IMR-90 (cell line): ENCODE data around the gene CLCA1. TPM values are rescaled to one million over a fixed set of nuclear protein-coding genes. Genes with fewer than 3 reads are reported as not detected.

Experiments
- ATAC-seq: fragments of 200-7000 bp; cut with Tn5 transposase; 2 replicates; pipeline ENCODE4 v1.9.1; 2020; ENCODE audit warnings: low read depth, mild to moderate bottlenecking, moderate library complexity
- BruUV-seq: library from RNA; stranded (reverse); fragments of 400-500 nt; replicated peaks from 2 replicates; lab custom pipeline; 2021; lab: Mats Ljungman, UMichigan
- CTCF ChIA-PET: fragments of 300-600 bp; formaldehyde crosslinking; extraction: SDS; loops from one replicate; lab custom pipeline; 2021; ENCODE audit warnings: antibody characterized with exemption; lab: Yijun Ruan, JAX
- POLR2A ChIA-PET: fragments of 300-600 bp; sonication (Branson Sonifier 250); formaldehyde crosslinking; loops from one replicate; lab custom pipeline; 2022; ENCODE audit warnings: antibody characterized with exemption; ENCODE audit not compliant: unreplicated experiment; lab: Charles Lee
- DNase-seq: peaks from one replicate; pipeline ENCODE4 v3.0.0; 2013
- H2AFZ ChIP-seq: replicated peaks from 2 replicates; pipeline ENCODE3; 2013; ENCODE audit warnings: low read length, mild to moderate bottlenecking; ENCODE audit not compliant: poor library complexity
- H2AK5ac ChIP-seq: 2 replicates; pipeline ENCODE4 v1.6.1; 2013; ENCODE audit warnings: low read depth, low read length, inconsistent platforms
- H2AK9ac ChIP-seq: replicated peaks from 2 replicates; pipeline ENCODE3; 2013; ENCODE audit warnings: mild to moderate bottlenecking, low read depth, low read length, moderate library complexity; ENCODE audit not compliant: poor library complexity
- H2BK120ac ChIP-seq: 2 replicates; pipeline ENCODE4 v1.6.1; 2013; ENCODE audit warnings: low read depth, low read length, inconsistent platforms
- H2BK15ac ChIP-seq: 3 replicates; pipeline ENCODE4 v1.6.1; 2013; ENCODE audit warnings: low read depth, low read length, inconsistent platforms
- H2BK20ac ChIP-seq: 2 replicates; pipeline ENCODE4 v1.6.1; 2013; ENCODE audit warnings: low read depth, mild to moderate bottlenecking, inconsistent platforms, low read length, moderate library complexity
- H2BK5ac ChIP-seq: 2 replicates; pipeline ENCODE4 v1.6.1; 2013; ENCODE audit warnings: mild to moderate bottlenecking, low read depth, low read length, inconsistent platforms; ENCODE audit not compliant: poor library complexity, severe bottlenecking
- H3K14ac ChIP-seq: replicated peaks from 2 replicates; pipeline ENCODE4 v1.6.1; 2013; ENCODE audit warnings: low read depth, low read length, inconsistent platforms
- H3K18ac ChIP-seq: 2 replicates; pipeline ENCODE4 v1.6.1; 2013; ENCODE audit warnings: low read depth, low read length, control low read depth
- H3K23ac ChIP-seq: 2 replicates; pipeline ENCODE4 v1.6.1; 2013; ENCODE audit warnings: low read depth, low read length, inconsistent platforms
- H3K27ac ChIP-seq: 2 replicates; pipeline ENCODE4 v1.5.1; 2013; ENCODE audit warnings: mild to moderate bottlenecking, control low read depth, low read length; ENCODE audit not compliant: insufficient read depth
- H3K27me3 ChIP-seq: 2 replicates; pipeline ENCODE4 v1.6.1; 2013; ENCODE audit warnings: low read length; ENCODE audit not compliant: control insufficient read depth, insufficient read depth
- H3K36me3 ChIP-seq: 2 replicates; pipeline ENCODE4 v1.6.1; 2013; ENCODE audit warnings: low read length, mixed read lengths; ENCODE audit not compliant: control insufficient read depth, insufficient read depth
- H3K4ac ChIP-seq: 2 replicates; pipeline ENCODE4 v1.6.1; 2013; ENCODE audit warnings: low read depth, low read length, inconsistent platforms
- H3K4me1 ChIP-seq: 2 replicates; pipeline ENCODE4 v1.6.1; 2013; ENCODE audit warnings: low read length, mixed read lengths; ENCODE audit not compliant: control insufficient read depth, insufficient read depth
- H3K4me2 ChIP-seq: 2 replicates; pipeline ENCODE4 v1.6.1; 2013; ENCODE audit warnings: low read depth, mild to moderate bottlenecking, control low read depth, low read length, moderate library complexity
- H3K4me3 ChIP-seq: 2 replicates; pipeline ENCODE4 v1.5.1; 2013; ENCODE audit warnings: low read depth, mild to moderate bottlenecking, control low read depth, low read length, moderate library complexity; ENCODE audit not compliant: insufficient read depth
- H3K56ac ChIP-seq: 2 replicates; pipeline ENCODE4 v1.6.1; 2013; ENCODE audit warnings: low read length, inconsistent platforms; ENCODE audit not compliant: insufficient read depth; ENCODE audit errors: extremely low read depth
- H3K79me1 ChIP-seq, 2 experiments: 2 replicates each; pipeline ENCODE4 v1.6.1; 2013; ENCODE audit warnings: low read length in 2 of 2, inconsistent platforms in 1 of 2, low read depth in 1 of 2
- H3K9ac ChIP-seq: 2 replicates; pipeline ENCODE4 v1.6.1; 2013; ENCODE audit warnings: low read depth, low read length, control low read depth
- H3K9me1 ChIP-seq: 2 replicates; pipeline ENCODE4 v1.6.1; 2013; ENCODE audit warnings: low read length, inconsistent platforms; ENCODE audit not compliant: insufficient read depth
- H3K9me3 ChIP-seq: 2 replicates; pipeline ENCODE4 v1.6.1; 2013; ENCODE audit warnings: low read length; ENCODE audit not compliant: control insufficient read depth, insufficient read depth
- H4K20me1 ChIP-seq: 2 replicates; pipeline ENCODE4 v1.6.1; 2013; ENCODE audit warnings: low read length, inconsistent platforms; ENCODE audit not compliant: insufficient read depth
- H4K5ac ChIP-seq: 2 replicates; pipeline ENCODE4 v1.6.1; 2013; ENCODE audit warnings: mild to moderate bottlenecking, low read depth, low read length, control low read depth
- H4K8ac ChIP-seq, 2 experiments: 2 replicates each; pipeline ENCODE4 v1.6.1; 2013; ENCODE audit warnings: low read depth in 2 of 2, low read length in 2 of 2, control low read depth in 1 of 2, inconsistent platforms in 1 of 2
- H4K91ac ChIP-seq: 2 replicates; pipeline ENCODE4 v1.6.1; 2013; ENCODE audit warnings: low read depth, low read length, inconsistent platforms; ENCODE audit not compliant: insufficient read depth
- BHLHE40 ChIP-seq: fragments of 150-350 bp; IDR thresholded peaks from 2 replicates; pipeline ENCODE4 v1.6.1; 2016; ENCODE audit warnings: mild to moderate bottlenecking, low read depth, low read length
- CEBPB ChIP-seq: IDR thresholded peaks from 2 replicates; pipeline ENCODE4 v1.6.1; 2012; ENCODE audit warnings: low read depth, low read length, improper control_type of control experiment
- CHD1 ChIP-seq: IDR thresholded peaks from 2 replicates; pipeline ENCODE4 v1.6.1; 2012; ENCODE audit warnings: low read depth, low read length, improper control_type of control experiment
- CTCF ChIP-seq: conservative IDR thresholded peaks from 2 replicates; pipeline ENCODE4 v1.5.1; 2012; ENCODE audit warnings: mild to moderate bottlenecking, low read depth, low read length, improper control_type of control experiment
- ELK1 ChIP-seq: fragments of 150-350 bp; IDR thresholded peaks from 2 replicates; pipeline ENCODE4 v1.6.1; 2016; ENCODE audit warnings: low read depth, mild to moderate bottlenecking, low read length, moderate library complexity, borderline replicate concordance
- FOS ChIP-seq: fragments of 150-350 bp; IDR thresholded peaks from 2 replicates; pipeline ENCODE4 v1.6.1; 2016; ENCODE audit warnings: low read depth, low read length
- MAFK ChIP-seq: IDR thresholded peaks from 2 replicates; pipeline ENCODE4 v1.6.1; 2012; ENCODE audit warnings: low read depth, low read length, improper control_type of control experiment
- MAZ ChIP-seq: IDR thresholded peaks from 2 replicates; pipeline ENCODE4 v1.6.1; 2012; ENCODE audit warnings: low read depth, mild to moderate bottlenecking, low read length, improper control_type of control experiment, moderate library complexity, borderline replicate concordance
- MXI1 ChIP-seq: IDR thresholded peaks from 2 replicates; pipeline ENCODE4 v1.6.1; 2012; ENCODE audit warnings: low read depth, mild to moderate bottlenecking, low read length, moderate library complexity, borderline replicate concordance
- NFE2L2 ChIP-seq: fragments of 150-350 bp; IDR thresholded peaks from 2 replicates; pipeline ENCODE4 v1.6.1; 2016; ENCODE audit warnings: low read depth, mild to moderate bottlenecking, low read length
- POLR2A ChIP-seq: IDR thresholded peaks from 2 replicates; pipeline ENCODE4 v1.6.1; 2012; ENCODE audit warnings: mild to moderate bottlenecking, low read depth, low read length
- RAD21 ChIP-seq: IDR thresholded peaks from 2 replicates; pipeline ENCODE4 v1.6.1; 2012; ENCODE audit warnings: low read length, improper control_type of control experiment
- RCOR1 ChIP-seq: IDR thresholded peaks from 2 replicates; pipeline ENCODE4 v1.6.1; 2012; ENCODE audit warnings: mild to moderate bottlenecking, low read length, improper control_type of control experiment; ENCODE audit not compliant: insufficient replicate concordance
- RFX5 ChIP-seq: IDR thresholded peaks from 2 replicates; pipeline ENCODE4 v1.8.0; 2012; ENCODE audit warnings: low read depth, mild to moderate bottlenecking, low read length, moderate library complexity
- SMC3 ChIP-seq: fragments of 150-350 bp; IDR thresholded peaks from 2 replicates; pipeline ENCODE4 v1.6.1; 2016; ENCODE audit warnings: low read depth, mild to moderate bottlenecking, antibody characterized with exemption, low read length, moderate library complexity
- USF2 ChIP-seq: fragments of 150-350 bp; IDR thresholded peaks from 2 replicates; pipeline ENCODE4 v1.6.1; 2017; ENCODE audit warnings: mild to moderate bottlenecking, antibody characterized with exemption, low read length, low read depth
- WGBS, 2 experiments: methylation state at CpG; one replicate each; pipeline versions ENCODE4 v1.1.5 to v1.1.7; 2013; ENCODE audit warnings: missing lambda C conversion rate in 2 of 2; ENCODE audit not compliant: insufficient read length in 1 of 2; ENCODE audit errors: extremely low coverage in 2 of 2; 5-methylcytosine and 5-hydroxymethylcytosine counted together
- dilution Hi-C: fragments of 300-500 bp; cut with HindIII; formaldehyde crosslinking; loops from one replicate; pipeline ENCODE4 v1.14.3; 2018; ENCODE audit warnings: low sequenced_read_pairs; ENCODE audit not compliant: unreplicated experiment
- in situ Hi-C: fragments of 300-500 bp; cut with MboI; formaldehyde crosslinking; loops from 3 replicates; pipeline ENCODE4 v1.14.3; 2019; ENCODE audit warnings: low sequenced_read_pairs, inconsistent platforms, mixed read lengths
- intact Hi-C: fragments of 100-400 bp; cut with micrococcal nuclease; formaldehyde crosslinking; loops from 2 replicates; pipeline ENCODE4 v1.10.0; 2022
- polyA plus RNA-seq, 3 experiments: library from polyadenylated mRNA; depleted of rRNA; stranded (reverse); fragments of >200 nt; gene quantifications; 2 replicates each; pipeline ENCODE4 v1.2.3, GENCODE V29; 2012; ENCODE audit warnings: low replicate concordance in 1 of 3
- total RNA-seq: library from RNA; depleted of rRNA; stranded (reverse); fragments of >200 nt; gene quantifications from 2 replicates; pipeline ENCODE4 v1.2.3, GENCODE V29; 2012

CLCA1 gene
- total and polyA plus RNA-seq, 2 of the 4 experiments (the other 2 are of a cell fraction): not detected

- intact Hi-C loops: no loop called here
- Histone ChIP-seq H4K5ac (no peak overlapping the region), H3K27ac (no peak overlapping the region), H4K8ac (no peak overlapping the region), H4K91ac (no peak overlapping the region), H3K9me3 (no peaks in the 10 kb centered on the region), H2BK20ac (no peak overlapping the region), H3K9ac (no peak overlapping the region), H3K9me1 (no peaks in the 10 kb centered on the region), H2AFZ (no peak overlapping the region), H3K4me2 (no peak overlapping the region), H2AK5ac (no peak overlapping the region), H2BK120ac (no peak overlapping the region), H3K23ac (no peak overlapping the region), H4K20me1 (no peaks in the 10 kb centered on the region), H2BK5ac (no peak overlapping the region), H3K18ac (no peak overlapping the region), H2AK9ac (no peak overlapping the region), H3K36me3 (no peaks in the 10 kb centered on the region), H3K4me3 (no peak overlapping the region), H3K4me1 (no peaks in the 10 kb centered on the region), H3K79me1 (no peaks in the 10 kb centered on the region), H3K4ac (no peak overlapping the region), H3K14ac (no peak overlapping the region), H2BK15ac (no peak overlapping the region), H3K56ac (no peak overlapping the region), H3K27me3 (peaks cover 11% of the 10 kb centered on the region)
- in situ Hi-C loops: no loop called here
- ATAC-seq: no peak
- TF ChIP-seq CHD1 (no peak), RFX5 (no peak), RAD21 (no peak), MXI1 (no peak), CTCF (no peak), USF2 (no peak), CEBPB (no peak), RCOR1 (no peak), FOS (no peak), NFE2L2 (no peak), SMC3 (no peak), ELK1 (no peak), BHLHE40 (no peak), MAFK (no peak), POLR2A (no peak), MAZ (no peak)
- no TSS peak for BruUV-seq
- DNase-seq: no peak
- ChIA-PET POLR2A (no interaction called here), CTCF (no interaction called here)
- dilution Hi-C loops: no loop called here
- WGBS, 2 experiments: no CpG with 5 or more reads among the region's 4 CpGs
These were observed 1.7 kb upstream of the CLCA1 start for GRCh38 chr1:86466986-86467385.
